GM12875 (cell line): ENCODE results near the gene RFX2.
A peak's percentile ranks its signal among the peaks of the same experiment; 100 is the strongest.

ENCODE experiments used
- H3K4me3 ChIP-seq: one replicate; pipeline ENCODE4 v1.5.1; 2011; ENCODE audit warnings: low read depth, low read length, control low read depth
- TF ChIP-seq, protein P1 (sequence below): IDR thresholded peaks from 2 replicates; pipeline ENCODE4 v1.5.1; 2011; ENCODE audit warnings: low read depth, mild to moderate bottlenecking, control low read depth, inconsistent platforms, low read length, moderate library complexity, borderline replicate concordance; ENCODE audit not compliant: insufficient read depth

RFX2 gene

DNA sequence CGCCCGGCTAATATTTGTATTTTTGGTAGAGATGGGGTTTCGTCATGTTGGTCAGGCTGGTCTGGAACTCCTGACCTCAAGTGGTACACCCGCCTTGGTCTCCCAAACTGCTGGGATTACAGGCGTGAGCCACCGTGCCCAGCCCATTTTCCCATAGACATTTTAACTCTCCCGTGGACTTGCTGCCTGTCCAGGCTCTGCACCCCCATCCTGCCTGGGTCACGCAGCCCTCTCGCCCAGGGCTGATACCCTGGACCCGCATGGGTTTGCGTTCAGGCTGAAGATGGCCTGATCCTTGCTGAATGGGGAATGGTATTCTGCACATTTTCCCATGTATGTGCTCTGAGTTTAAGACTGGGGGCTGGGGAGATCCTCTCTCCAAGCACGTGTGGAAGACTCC is 86.4 kb downstream of the RFX2 start:
- TF ChIP-seq, protein P1, sequence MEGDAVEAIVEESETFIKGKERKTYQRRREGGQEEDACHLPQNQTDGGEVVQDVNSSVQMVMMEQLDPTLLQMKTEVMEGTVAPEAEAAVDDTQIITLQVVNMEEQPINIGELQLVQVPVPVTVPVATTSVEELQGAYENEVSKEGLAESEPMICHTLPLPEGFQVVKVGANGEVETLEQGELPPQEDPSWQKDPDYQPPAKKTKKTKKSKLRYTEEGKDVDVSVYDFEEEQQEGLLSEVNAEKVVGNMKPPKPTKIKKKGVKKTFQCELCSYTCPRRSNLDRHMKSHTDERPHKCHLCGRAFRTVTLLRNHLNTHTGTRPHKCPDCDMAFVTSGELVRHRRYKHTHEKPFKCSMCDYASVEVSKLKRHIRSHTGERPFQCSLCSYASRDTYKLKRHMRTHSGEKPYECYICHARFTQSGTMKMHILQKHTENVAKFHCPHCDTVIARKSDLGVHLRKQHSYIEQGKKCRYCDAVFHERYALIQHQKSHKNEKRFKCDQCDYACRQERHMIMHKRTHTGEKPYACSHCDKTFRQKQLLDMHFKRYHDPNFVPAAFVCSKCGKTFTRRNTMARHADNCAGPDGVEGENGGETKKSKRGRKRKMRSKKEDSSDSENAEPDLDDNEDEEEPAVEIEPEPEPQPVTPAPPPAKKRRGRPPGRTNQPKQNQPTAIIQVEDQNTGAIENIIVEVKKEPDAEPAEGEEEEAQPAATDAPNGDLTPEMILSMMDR = no peak
- no peak overlapping the region for H3K4me3 ChIP-seq

DNA sequence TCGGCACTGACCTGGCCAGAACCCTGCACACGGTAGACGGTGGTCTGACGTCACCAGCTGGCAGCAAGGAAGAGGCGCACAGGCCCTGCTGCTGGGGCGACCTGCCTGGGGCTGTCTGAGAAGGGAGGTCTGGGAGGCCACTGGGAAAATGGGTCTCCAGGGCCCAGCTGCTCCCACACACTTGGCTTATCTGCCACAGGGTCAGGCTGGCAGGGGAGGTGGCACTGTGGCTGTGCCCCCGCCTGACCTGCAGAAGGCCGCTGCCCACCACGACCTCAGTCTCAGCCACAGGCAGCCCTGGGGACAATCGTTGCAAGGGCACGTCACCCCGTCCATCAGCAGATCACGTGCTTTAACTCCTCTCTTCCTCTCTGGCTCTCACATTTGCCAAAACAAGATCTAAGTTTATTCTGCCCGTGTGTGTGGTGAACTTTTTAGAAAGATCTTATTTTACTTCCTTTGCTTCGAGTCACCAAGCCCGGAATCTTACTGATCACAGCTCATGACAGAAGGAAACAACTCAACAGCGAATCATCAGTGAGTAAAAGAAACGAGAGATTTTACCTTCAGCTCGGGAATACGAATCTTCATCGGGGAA is 87.1 kb downstream of the RFX2 start:
- TF ChIP-seq, protein P1 = no peak

DNA sequence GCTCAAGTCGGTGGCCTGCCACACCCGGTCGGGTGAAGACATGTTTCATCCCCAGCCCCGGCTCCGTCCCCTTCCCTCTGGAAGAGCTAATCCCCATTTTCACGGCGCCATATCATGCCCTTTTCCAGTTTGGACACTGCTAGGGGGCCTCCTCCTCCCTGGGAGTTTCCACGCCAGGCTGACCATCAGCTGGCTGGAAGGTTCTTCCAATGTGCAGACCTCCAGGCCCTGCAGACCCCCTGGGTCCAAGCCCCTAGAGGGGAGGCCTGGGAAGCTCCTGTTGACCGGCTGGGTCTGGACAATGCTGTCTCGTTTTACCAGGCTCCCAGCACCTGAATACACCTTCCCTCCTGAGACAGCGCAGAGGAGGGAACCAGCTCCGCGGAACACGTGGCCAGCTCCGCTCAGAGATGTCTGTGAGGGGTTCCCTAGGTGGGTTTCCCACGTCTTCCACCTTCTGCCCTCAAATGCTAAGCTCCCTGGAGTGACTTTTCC is 87.7 kb downstream of the RFX2 start:
- no peak overlapping the region for H3K4me3 ChIP-seq
- TF ChIP-seq, protein P1 = no peak

More for the DNA sequence above, 87.1 kb downstream of the RFX2 start:
- no peak overlapping the region for H3K4me3 ChIP-seq

DNA sequence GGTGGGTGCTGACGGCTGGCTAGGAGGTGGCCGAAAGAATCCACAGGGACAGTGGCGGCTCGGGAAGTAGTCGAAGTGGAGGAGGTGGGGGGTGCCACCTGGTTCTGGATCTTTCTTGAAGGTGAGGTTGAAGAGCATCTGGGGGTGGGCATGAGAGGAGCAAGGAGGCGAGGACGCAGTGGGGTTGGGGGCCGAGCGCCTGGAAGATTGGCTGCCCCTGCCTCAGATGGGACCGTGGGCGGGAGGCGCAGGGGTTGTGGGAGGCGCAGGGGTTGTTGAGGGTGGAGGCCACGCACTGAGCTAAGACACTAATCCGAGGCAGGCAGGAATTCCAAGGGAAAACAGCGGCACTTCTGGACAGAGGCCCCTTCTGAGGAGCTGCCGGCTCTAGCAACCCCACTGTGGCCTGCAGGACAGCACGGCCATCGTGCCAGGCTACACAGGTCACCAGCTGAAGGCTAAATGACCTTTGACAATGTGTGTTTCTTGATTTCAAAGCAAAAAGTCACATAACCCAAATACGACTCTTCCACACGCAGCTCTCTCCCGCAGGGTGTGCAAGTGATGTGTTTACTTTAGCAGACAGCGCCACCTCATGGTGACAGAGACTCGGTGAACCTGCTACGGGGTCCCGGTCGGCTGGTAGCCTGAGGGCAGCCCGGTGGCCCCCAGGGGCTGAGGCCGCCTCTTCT is 88.3 kb downstream of the RFX2 start:
- TF ChIP-seq, protein P1 = peak; percentile 76
- H3K4me3 ChIP-seq = no peak overlapping the region

DNA sequence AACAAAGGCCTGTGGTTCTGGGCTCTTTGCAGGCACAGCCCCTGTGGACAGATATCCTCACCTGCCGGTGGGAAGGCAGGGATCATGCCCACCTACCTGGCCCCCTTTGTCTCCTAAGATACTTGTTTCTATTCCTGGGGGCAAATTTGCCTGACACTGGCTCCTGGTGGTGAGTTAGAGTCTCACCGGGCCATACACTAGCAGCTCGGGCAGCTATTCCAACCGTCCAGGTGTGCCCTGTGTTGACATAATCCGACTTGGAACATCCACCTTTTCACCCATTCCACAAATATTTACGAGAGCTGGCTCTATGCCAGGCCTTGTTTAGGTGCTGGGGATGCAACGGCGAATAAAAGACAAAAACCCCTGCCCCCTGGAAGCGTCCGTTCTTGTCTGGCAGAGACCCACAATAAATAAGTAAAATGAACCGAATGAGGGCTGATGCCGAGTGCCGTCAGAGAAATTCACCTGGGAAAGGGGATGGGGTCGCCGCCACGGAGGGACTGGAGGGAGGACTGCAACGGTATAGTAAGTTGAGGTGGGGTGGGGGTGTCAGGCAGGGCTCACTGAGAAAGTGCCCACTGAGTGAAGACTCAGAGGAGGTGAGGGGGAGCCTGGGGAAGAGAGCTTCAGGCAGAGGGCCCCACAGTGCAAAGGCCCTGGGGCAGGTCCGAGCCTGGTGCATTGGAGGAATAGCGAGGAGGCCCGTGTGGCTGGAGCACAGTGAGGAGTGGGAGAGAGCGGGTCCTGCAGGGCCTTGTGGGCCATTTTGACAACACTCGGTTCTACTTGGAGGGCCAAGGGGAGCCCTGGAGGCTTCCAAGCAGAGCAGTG is 89.1 kb downstream of the RFX2 start:
- TF ChIP-seq, protein P1 = no peak
- no peak overlapping the region for H3K4me3 ChIP-seq

DNA sequence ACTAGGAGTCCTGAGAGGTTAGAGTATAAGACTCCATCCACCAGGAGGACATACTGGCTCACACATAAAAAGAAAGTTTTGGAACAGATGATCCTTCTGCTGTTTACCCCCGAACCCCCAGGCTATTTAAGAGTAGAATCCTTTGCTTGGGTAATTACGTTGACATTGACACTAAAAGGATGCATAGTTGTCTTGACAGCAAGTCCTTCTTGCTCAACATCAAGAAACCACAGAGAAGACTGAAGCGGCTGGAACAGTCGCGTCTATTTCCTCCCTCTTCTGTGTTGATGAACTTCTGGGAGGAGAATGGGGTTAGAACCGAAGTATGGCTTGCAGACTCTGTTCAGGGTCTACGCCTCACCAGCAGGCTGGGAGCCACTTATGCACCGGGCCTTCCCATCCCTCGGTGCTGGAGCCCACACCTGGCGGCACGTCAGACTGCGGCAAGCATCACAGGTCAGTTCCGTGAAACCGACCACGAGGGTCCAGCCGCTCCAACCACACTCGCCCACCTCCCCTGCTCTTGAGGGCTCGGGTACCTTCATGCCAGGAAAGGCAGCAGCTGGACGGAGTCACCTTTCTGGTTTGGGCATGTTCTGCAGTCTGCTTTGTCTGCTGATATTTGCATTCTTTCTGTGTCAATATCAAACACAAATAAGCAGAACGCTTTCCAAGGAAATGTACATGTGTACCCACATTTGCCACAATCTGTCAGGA is 90.0 kb downstream of the RFX2 start:
- TF ChIP-seq, protein P1 = no peak
- no peak overlapping the region for H3K4me3 ChIP-seq
